ENCODE data around the gene GALNT13.

Gene GALNT13

GRCh38 chr2:153946036-153946435, 74.3 kb downstream of the GALNT13 start:
- no peak for DNase-seq

GRCh38 chr2:153953761-153954160, 82.0 kb downstream of the GALNT13 start:
- no peak for DNase-seq

GRCh38 chr2:153963256-153963655, 91.5 kb downstream of the GALNT13 start:
- no peak for DNase-seq

GRCh38 chr2:153967248-153967973, 95.7 kb downstream of the GALNT13 start:
- DNase-seq, result no peak

- no peak for DNase-seq
Measured at GRCh38 chr2:153971250-153971649, 99.5 kb downstream of the GALNT13 start.

GRCh38 chr2:153971855-153972254, 100.1 kb downstream of the GALNT13 start:
- no peak for DNase-seq

GRCh38 chr2:153972412-153972811, 100.7 kb downstream of the GALNT13 start:
- DNase-seq, result no peak

GRCh38 chr2:153986488-153987229, 114.9 kb downstream of the GALNT13 start:
- DNase-seq, result no peak

- no peak for DNase-seq
Measured at GRCh38 chr2:153990771-153991170, 119.0 kb downstream of the GALNT13 start.

GRCh38 chr2:154013514-154013913, 141.8 kb downstream of the GALNT13 start:
- DNase-seq, result no peak

GRCh38 chr2:154015233-154015632, 143.5 kb downstream of the GALNT13 start:
- DNase-seq, result no peak

- no peak for DNase-seq
Measured at GRCh38 chr2:154029504-154029903, 157.8 kb downstream of the GALNT13 start.

GRCh38 chr2:154032220-154032619, 160.5 kb downstream of the GALNT13 start:
- no peak for DNase-seq

- no peak for DNase-seq
Measured at GRCh38 chr2:154046493-154046892, 174.8 kb downstream of the GALNT13 start.

GRCh38 chr2:154048905-154049304, 177.2 kb downstream of the GALNT13 start:
- no peak for DNase-seq

GRCh38 chr2:154049561-154049960, 177.8 kb downstream of the GALNT13 start:
- no peak for DNase-seq

GRCh38 chr2:154067124-154067523, 195.4 kb downstream of the GALNT13 start:
- no peak for DNase-seq

GRCh38 chr2:154078926-154079325, 207.2 kb downstream of the GALNT13 start:
- DNase-seq, result no peak

- DNase-seq, result no peak
Measured at GRCh38 chr2:154092571-154092970, 220.8 kb downstream of the GALNT13 start.

- DNase-seq, result peak; percentile 12
Measured at GRCh38 chr2:154093856-154094255, 222.1 kb downstream of the GALNT13 start.

- no peak for DNase-seq
Measured at GRCh38 chr2:154097833-154098398, 226.2 kb downstream of the GALNT13 start.

- DNase-seq, result no peak
Measured at GRCh38 chr2:154120706-154121105, 249.0 kb downstream of the GALNT13 start.

- no peak for DNase-seq
Measured at GRCh38 chr2:154125891-154126290, 254.2 kb downstream of the GALNT13 start.

- no peak for DNase-seq
Measured at GRCh38 chr2:154130821-154131220, 259.1 kb downstream of the GALNT13 start.
